Transverse colon (tissue), 3 donors: ENCODE results near the gene EPHB6.

Experiments used
- CTCF ChIP-seq, 5 experiments: fragments of 200-600 bp in 3 of 5; fragments of 450-650 bp in 2 of 5; sonication (generic) in 3 of 5; IDR thresholded peaks; 1 replicate in 2 of 5; 2 replicates in 3 of 5; pipeline ENCODE4 v1.5.1; 2016 to 2017; ENCODE audit warnings: antibody characterized with exemption in 5 of 5, inconsistent platforms in 3 of 5, mild to moderate bottlenecking in 2 of 5, moderate library complexity in 1 of 5
- POLR2A ChIP-seq: fragments of 450-650 bp; IDR thresholded peaks from one replicate; pipeline ENCODE4 v1.6.1; 2016; ENCODE audit warnings: antibody characterized with exemption, mild to moderate bottlenecking, moderate library complexity

- TF ChIP-seq CTCF (IDR thresholded peaks at IDR 0.05) (no peak), POLR2A (no peak)
These were observed 27.4 kb downstream of the EPHB6 start for GRCh38 chr7:142882338-142882678.
